Stimulated activated CD4-positive, alpha-beta T cell treated with anti-CD3 and anti-CD28 coated beads, Interleukin-1b, Interleukin-23, amount 100 ng/mL, for 48 hours (primary cell): ENCODE results near the gene KRT4.
"Not testable (repeated sequence)": the region's sequence is repeated elsewhere in the genome, so short reads cannot be mapped to it uniquely, and the experiment has no call there.

ENCODE experiments used
- DNase-seq: peaks from one replicate; pipeline ENCODE4 v3.0.0-alpha.2; 2020

KRT4 gene

DNA sequence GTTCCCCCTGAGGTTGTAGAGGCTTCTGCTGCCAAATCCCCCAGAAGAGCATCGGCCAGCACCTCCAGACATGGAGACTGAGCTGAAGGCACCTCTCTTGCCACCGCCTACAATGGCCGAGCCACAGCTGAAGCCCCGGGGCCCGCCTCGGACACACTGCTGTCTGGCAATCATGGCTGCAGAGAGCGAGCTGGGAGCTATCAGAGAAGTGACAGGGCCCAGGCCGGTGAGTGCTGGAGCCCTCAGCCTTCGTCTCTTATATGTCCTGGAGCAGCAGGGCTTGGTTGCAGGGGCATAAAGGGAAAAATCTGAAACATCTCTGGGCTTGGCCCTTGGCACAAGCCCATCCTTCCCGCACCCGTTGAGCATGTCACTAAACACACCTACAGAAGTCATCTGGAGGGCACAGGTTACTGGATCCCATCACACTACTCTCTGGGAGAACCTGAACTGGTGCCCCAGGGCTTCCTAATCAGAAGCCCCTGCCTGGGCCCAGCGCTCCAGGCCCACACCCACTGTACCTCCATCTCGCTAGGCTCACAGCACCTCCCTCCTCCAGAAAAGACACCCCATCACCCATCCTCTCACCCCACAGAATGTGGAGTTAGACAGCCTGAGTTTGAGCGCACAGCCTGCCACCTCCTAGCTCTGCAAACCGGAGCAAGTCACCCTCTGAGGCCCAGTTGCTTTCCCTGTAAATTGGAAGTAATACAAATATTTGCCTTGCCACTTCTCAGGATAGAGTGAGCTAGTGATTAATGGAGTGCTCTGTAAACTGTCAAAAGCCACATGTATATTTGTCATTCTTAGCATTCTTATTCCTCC lies at the start of gene KRT4:
Gene KRT4 (minus strand): TSS at position 232 of the 825 bp plus-strand sequence. CDS start 58 bp downstream, at position 174.
- no peak for DNase-seq

DNA sequence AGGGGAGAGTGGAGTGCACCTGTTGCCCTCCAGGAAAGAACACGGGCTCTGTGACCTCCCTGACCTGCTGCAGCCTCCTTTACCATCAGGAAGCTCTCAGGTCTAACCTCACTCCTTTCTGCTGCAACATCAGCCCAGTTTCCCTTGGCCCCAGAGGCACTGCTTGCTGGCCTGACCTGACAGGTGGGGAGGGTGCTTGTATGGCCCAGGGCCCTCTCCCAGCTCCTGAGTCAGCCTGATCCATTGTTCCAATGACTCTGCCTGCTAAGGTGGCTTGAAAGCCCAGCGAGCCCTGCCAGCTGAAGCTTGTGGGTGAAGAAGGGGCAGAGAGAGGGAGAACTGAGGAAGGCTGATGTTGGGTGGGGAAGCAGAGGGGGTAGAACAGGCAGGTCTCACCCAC lies 48.1 kb upstream of the KRT4 start:
- no peak for DNase-seq

DNA sequence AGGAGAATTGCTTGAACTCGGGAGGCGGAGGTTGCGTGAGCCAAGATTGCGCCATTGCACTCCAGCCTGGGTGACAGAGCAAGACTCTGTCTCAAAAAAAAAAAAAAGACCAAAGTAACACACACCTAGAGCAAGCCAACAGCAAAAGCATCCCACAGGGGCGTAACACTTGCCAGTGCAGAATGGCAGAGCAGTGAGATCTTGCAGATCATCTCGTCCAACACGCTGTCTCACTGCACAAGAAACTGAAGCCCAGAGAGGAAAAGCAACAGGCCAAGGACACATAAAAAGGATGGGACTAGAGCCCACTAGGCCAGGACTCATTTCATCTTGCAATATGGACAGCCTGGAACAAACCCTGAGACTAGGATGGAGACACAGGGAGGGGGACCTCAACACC lies 47.6 kb upstream of the KRT4 start:
- no peak for DNase-seq

DNA sequence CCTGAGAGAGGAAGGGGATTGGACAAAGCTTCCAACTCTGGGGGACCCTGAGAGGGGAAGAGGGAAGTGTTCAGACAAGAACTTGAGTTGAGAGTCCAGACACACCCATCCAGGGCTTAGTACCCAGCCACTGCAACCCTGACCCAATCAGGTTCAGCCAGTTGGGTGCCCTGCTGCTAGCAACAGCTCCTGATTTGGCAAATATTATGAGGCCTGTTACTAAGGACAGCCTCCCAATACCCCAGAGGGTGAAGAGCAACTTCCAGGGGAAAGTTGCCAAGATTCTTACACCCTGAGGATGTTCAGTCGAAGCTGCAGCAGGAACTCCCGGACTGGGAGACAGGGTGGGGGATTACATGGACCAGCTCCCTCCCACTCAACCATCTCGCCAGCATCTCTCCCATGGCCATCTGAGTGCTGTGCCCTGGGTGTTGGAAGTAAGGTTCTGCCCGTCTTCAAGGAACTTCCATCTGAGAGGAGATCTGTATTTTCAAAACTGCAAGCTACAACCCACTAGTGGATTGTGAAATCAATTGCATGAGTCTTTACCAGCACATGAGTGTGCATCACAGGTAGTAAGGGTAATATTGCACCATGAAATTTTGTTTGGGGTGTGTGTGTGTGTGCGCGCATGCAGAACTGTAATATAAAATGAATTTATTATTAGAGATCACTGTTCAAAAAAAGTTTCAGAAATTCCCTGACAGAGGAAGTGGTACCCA lies 46.3 kb upstream of the KRT4 start:
- no peak for DNase-seq

DNA sequence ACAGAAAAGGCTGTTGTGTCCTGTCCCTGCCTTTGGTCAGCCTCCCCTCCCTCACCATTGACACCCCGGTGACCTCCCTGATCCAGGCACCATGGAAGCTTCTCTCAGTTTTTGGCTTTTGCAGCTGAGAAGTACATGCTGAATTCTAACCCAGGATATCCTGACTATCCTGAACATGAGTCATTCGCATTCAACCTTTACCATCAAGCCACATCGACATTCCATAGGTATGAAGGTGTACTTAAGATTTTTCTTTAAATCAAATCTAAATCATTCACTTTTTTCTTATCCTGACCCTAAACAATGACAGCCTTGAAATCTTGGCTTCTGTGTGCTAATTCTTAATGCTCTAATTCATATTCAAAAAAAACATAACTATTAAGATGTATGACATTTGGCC lies 43.6 kb upstream of the KRT4 start:
- DNase-seq, result no peak

DNA sequence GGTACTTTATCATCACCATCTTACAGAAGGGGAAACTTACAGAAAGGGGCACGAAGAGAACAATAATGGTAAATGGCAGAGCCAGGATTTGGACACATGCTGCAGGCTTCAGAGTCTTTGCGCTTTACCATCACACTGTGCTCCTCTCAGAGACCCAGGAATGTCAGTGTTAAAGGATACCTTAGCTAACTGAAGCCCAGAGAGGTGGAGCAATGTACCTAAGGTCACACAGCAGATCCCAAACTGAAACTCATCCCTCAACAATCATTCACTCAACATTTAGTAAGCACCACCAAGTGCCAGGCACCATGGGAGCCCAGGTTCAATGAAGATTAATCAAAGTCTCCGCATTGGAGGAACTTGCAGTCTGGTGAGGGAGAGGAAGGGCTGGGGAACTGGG lies 42.9 kb upstream of the KRT4 start:
- DNase-seq, result no peak

DNA sequence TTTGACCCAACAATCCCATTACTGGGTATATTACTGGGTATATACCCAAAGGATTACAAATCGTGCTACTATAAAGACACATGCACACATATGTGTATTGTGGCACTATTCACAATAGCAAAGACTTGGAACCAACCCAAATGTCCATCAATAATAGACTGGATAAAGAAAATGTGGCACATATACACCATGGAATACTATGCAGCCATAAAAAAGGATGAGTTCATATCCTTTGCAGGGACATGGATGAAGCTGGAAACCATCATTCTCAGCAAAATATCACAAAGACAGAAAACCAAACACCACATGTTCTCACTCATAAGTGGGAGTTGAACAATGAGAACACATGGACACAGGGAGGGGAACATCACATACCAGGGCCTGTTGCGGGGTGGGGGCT lies 42.2 kb upstream of the KRT4 start:
- not testable (repeated sequence) for DNase-seq

DNA sequence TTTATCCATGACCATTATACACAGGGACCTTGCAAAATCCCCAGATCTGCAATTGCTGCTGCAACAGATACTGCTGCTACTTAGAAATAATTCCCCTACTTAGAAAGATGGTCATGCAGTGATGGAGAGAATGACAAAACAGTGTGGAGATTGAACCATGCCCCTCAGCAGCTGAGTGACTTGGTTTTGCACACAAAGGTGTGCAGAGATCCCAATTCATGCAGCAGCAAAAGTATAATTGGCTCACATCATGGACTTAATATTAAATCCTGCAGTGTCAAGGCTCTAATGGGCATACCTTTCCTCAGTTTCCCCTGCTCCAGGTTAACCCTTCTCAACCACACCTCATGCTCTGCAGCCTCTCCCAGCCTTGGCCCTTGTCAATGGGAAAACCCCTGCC lies 37.9 kb upstream of the KRT4 start:
- DNase-seq, result no peak

DNA sequence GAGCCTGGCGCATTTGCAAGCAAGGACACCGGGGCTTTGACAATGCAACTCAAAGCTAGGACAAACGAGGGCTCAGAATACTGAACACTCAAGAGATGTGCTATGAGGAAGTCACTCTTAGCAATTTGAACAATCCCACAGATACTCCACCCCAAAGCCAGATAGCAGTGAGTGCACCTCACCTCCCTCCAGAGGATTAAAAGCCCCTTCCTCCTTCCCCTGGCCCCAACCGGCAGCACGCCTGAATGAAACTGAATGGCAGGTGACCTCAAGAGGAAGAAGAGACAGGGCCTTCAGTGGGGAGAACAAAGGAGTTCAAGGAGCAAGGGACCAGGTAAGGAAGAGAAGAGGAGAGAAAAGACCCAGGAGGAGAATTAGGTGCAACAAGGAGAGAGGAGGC lies 36.8 kb upstream of the KRT4 start:
- no peak for DNase-seq

DNA sequence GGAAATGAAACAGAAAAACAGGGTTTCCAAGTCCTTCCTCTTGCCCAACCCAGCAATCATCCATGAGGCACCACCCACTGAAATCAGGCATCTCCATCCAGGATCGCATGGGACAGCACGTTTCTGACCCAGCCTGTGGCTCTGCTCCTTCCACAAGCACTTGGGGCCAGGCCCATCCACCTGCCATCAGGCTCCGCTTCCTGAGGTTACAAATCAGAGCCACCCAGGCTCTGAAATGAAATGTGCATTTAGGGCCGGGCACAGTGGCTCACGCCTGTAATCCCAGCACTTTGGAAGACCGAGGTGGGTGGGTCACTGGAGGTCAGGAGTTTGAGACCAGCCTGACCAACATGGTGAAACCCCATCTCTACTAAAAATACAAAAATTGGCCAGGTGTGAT lies 35.6 kb upstream of the KRT4 start:
- DNase-seq, result no peak

DNA sequence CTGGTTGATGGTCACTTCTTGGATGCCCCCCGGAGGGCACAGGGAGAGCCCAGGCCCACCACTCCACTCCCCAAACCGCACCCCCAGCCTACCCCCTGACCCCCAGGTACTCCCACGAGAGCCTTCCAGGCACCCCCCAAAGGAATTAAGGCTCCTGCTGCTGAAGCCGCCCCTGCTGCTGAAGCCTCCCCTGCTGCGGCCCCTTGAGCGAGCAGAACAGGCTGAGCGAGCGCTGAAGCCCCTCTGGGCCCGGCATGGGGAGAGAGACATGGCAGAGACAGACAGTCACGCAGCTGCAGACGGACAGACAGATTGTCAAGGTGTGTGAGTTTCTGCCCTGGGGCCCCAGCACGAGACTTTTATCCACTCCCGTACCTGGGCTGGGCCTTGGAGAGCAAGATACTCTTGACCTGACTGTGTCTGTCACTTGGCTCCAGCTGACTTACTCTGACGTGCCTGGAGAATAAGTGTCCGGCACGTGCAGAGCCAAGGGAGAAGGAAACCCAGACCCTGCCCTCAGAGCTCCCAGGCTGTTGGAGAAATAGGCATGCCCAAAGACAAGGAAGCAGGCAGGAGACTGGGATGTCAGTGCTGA lies 34.8 kb upstream of the KRT4 start, which contains the start of gene KRT78:
Gene KRT78 (minus strand): TSS at position 334 of the 595 bp plus-strand sequence. CDS start 64 bp downstream, at position 270.
- DNase-seq, result no peak

DNA sequence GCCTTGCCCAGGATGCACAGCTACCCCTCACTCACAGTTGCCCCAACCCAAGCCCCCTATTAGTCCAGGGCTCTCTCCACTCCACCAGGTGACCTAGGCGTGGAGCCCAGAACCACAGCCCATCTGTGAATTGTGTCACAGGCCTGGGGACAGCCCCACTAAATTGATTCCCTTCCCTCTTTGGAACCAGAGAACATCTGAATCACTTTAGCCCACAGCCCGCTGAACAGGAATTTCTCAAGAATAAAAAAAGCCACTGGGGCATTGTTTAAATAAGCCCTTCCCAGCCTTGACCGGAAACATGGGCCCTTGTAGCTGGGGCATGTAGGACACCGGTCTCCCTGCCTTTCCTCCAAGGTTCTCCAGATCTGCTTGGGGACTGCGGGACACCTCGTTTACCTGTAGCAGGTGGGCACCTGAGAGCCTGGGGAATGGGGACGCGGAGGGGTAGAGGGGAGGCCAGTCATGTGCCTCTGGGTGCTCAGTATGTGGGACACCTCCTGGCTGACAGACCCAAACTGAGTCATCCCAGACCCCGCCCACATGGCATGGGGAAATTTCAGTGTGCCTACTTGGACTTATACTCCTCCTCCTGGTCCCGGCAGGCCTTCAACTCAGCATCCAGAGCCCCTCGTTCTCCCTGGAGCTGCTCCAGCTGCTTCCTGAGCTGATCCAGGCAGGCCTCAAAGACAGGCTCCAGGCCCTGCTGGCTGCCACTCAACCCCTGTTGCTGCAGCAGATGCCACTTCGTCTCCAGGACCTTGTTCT lies 33.6 kb upstream of the KRT4 start:
- no peak for DNase-seq

DNA sequence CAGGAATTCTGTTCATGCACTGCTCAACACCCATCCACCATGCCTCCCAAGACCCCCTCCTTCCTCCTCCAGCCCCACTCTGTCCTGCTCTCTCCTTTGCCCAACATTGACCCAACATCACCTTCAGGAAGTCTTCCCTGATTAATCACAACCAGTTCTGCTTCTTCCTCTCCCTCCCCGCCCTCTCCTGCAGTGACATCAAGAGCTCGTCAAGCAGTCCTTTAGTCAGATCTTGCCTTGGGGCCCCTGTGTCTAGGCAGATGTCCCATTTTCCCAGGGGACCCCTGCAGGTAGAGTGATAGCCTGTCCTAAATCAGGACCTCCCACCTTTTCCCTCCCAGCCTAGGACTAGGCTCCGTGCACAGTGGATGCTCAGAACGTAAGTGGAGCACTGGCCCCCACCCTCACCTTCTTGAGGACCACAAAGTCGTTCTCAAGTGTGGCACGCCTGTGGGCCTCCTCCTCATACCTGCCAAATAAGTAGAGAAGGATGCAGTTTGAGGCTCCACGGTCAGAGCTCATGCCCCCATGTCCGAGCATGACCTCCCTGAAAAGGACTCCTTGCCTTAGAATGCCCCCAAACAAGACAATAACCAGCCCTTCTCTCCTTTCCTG lies 32.5 kb upstream of the KRT4 start:
- no peak for DNase-seq

DNA sequence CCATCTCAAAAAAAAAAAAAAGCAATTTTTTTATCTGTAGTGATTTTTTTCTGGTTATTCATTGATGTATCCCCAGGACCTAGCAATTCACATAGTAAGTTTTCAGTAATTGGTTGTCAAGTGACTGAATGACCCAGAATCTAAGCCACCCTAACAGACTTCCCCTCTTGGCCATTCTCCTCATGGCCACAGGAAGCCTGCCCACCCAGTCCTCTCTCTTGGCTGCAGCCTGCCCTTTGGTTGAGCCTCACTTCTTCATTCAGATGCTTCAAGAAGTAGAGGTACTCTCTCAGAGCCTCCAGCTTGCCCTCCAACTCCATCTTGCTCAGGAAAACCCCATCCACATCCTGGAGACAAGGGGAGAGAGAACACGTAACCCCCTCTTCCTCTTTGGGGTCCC lies 32.0 kb upstream of the KRT4 start:
- no peak for DNase-seq

DNA sequence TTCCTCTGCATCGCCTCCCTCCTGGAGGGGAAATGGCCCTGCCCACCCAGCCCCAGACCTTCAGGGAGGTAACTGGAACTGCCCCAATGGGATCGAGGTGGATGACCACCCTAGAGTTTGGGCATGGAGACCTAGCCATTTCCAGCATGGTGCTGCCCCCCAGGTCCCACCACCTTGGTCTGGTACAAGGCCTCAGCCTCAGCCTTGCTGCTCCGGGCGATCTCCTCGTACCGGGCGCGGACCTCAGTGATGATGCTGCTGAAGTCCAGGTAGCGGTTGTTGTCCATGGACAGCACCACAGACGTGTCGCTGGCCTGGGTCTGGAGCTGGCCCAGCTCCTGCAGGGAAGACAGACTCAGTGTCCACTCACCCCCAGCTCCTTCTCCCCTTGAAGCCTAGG lies 30.5 kb upstream of the KRT4 start:
- DNase-seq, result no peak

DNA sequence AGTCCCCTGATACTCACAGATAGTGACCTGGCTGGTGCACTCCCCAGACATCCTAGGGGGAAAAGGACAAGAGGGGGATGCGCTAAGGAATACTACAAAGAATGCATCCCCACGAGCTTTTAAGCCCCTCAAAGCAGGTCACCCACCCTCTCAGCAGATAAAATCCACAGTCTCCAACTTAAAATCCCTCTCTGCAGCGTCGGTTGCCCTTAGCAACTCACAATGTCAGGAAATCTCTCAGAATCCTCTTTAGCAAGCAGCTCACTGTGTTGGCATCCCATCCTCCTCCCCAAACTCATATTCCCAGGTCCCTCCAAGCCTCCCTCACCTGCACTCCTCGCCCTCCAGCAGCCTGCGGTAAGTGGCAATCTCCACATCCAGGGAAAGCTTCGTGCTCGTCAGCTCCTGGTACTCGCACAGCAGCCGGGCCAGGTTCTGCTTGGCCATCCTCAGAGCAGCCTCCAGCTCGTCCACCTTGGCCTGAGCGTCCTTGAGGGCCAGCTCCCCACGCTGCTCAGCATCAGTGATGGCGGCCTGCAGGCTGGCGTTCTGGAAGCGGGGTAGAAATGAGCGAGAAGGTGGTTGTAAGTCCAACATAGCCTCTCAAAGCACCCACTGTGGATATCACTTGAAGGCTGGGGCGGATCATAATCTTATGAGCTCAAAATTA lies 25.7 kb upstream of the KRT4 start:
- DNase-seq, result no peak

DNA sequence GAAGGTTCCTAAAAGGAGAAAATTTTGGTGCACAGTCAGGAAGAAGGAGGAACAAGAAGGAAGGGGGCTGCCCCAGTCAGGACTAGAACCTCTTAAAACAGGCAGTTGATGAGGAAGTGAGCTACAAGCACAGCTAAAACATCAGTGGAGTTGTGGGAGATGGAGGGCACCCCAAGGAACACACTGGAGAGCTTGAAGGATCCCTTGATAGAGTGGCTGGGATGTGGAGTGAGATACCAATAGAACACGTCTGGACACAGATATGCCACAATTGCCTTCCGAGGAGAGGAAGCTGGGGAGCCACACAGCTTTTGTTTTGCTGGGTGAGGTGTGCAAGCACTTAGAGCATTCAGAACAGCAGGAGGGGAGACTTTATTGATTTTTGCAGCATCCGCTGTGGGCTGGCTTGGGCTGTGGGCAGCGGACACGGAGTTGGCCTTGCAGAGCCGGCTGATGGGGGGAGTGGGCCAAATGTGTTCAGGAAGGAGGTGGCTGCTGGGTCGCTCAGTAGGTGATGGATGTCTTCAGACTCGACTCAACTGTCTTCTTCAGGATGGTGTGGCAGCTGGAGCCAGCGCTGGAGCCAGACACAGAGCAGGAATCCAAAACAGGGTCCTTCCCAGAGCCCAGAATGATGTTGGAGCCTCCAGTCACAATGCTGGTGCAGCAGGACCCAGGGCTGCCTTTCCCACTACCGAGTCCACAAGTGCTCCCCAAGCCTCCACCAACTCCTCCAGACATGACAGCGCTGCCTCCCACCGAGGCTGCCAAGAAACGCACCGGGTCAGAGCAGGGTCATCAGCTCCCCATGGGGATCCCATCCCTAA lies 24.9 kb upstream of the KRT4 start:
- no peak for DNase-seq

DNA sequence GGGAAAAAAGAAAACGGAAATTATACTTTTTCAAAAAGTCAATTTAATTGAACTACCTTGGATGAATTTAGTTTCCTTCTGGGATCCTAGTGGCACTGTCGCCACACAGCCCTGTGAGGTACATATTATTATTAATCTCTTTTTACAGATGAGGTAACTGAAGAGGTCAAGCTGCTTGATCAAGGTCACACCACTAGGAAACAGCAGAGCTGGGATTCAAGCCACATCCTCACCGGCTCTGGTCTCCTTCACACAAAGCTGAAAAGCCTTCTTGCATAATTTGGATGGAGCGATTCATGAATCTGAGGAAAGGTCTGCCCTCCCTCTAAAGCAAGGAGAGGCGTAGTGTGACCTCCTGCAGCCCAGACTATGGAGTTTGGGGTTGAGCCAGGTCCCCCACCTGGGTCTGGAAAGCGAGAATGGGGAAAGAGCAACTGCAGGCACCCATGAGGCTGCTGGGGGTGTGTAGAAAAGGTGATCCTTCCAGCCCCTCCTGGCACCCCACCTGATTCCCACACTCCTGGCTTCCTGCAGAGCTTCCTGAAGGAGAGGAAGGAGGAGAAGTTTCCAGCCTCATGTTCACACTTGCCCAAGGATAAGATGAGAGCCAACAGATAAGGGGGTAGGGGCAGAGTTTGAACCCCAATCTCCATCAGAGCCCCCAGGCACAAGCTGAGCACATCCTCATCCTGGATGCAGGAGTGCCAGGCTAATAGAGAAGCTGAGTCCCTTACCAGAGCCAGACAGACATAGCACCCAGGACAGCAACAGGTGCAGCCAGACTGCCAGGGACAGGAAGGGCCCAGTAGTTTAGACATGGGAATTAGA lies 24.1 kb upstream of the KRT4 start:
- DNase-seq, result no peak

DNA sequence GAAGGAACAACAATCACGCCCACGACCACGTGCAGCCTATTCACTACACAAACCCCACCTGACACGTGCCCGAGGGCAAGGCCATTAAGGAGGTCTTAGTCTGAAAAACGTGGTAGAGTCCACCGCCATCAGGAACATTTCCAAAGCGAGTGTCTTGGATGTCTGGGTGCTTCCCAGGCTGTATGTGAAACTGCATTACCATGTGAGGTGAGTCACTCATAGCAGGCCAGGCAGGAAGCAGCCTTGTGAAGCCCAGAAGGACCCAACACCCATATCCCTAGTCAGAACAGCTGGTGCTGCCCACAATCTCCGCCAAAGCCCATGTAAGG lies 23.5 kb upstream of the KRT4 start:
- DNase-seq, result no peak
